Heart left ventricle (tissue), 16 donors: Measurements from ENCODE around the gene AHCTF1. TPM values are rescaled to one million over a fixed set of nuclear protein-coding genes. Genes with fewer than 3 reads are reported as not detected.

Experiments used
- ATAC-seq, 4 donors: fragments of 200-7000 bp; cut with Tn5 transposase; one replicate each; pipeline ENCODE4 v1.9.1; 2020 to 2022; ENCODE audit warnings: moderate library complexity in 4 of 4, mild to moderate bottlenecking in 3 of 4, moderate number of reproducible peaks in 1 of 4
- DNase-seq, 5 donors: peaks; one replicate each; pipeline ENCODE4 v3.0.0-alpha.2; 2020
- H3K27ac ChIP-seq, 12 donors: fragments of 200-600 bp; sonication (generic) in 4 of 12; one replicate each; pipeline versions ENCODE4 v1.5.0 to v1.8.0; 2016 to 2022; ENCODE audit warnings: mild to moderate bottlenecking in 2 of 12
- H3K27me3 ChIP-seq, 9 donors: fragments of 200-600 bp; sonication (generic) in 2 of 9; one replicate each; pipeline versions ENCODE4 v1.5.1 to v1.8.0; 2016 to 2022; ENCODE audit warnings: mild to moderate bottlenecking in 3 of 9
- H3K36me3 ChIP-seq, 9 donors: fragments of 200-600 bp; sonication (generic) in 2 of 9; one replicate each; pipeline versions ENCODE4 v1.5.0 to v1.8.0; 2018 to 2022; ENCODE audit warnings: mild to moderate bottlenecking in 2 of 9
- H3K4me1 ChIP-seq, 12 donors: fragments of 200-600 bp; sonication (generic) in 4 of 12; one replicate each; pipeline versions ENCODE4 v1.5.0 to v1.8.0; 2016 to 2022; ENCODE audit warnings: mild to moderate bottlenecking in 3 of 12
- H3K4me3 ChIP-seq, 12 donors: fragments of 200-600 bp; sonication (generic) in 4 of 12; one replicate each; pipeline versions ENCODE4 v1.5.0 to v1.8.0; 2017 to 2022; ENCODE audit warnings: mild to moderate bottlenecking in 9 of 12, moderate library complexity in 4 of 12
- H3K9me3 ChIP-seq, 12 donors: fragments of 200-600 bp; sonication (generic) in 4 of 12; one replicate each; pipeline versions ENCODE4 v1.5.0 to v1.8.0; 2016 to 2022; ENCODE audit warnings: mild to moderate bottlenecking in 1 of 12
- CTCF ChIP-seq, 12 donors: fragments of 200-600 bp; sonication (generic) in 4 of 12; IDR thresholded peaks; one replicate each; pipeline versions ENCODE4 v1.5.0 to v1.8.0; 2018 to 2022; ENCODE audit warnings: antibody characterized with exemption in 12 of 12, mild to moderate bottlenecking in 5 of 12
- POLR2A ChIP-seq, 2 donors: fragments of 450-650 bp; IDR thresholded peaks; one replicate each; pipeline ENCODE4 v1.6.1; 2017; ENCODE audit warnings: antibody characterized with exemption in 2 of 2, mild to moderate bottlenecking in 2 of 2, moderate library complexity in 2 of 2
- WGBS, 4 donors: extraction: QIAGEN DNeasy Blood & Tissue Kit in 2 of 4; methylation state at CpG; one replicate each; pipeline versions ENCODE4 v1.1.5 to v1.1.7; 2013 to 2018; 5-methylcytosine and 5-hydroxymethylcytosine counted together
- intact Hi-C, 10 donors: fragments of 100-400 bp; cut with DNase I; formaldehyde crosslinking; loops; one replicate each; pipeline versions ENCODE4 v1.11.1 to v1.14.2; 2022
- polyA plus RNA-seq, 2 donors: library from polyadenylated mRNA; stranded (reverse); fragments of 200-250 nt; gene quantifications; one replicate each; pipeline ENCODE4 v1.2.3, GENCODE V29; 2013
- total RNA-seq, 9 donors: library from RNA; depleted of rRNA in 2 of 9; stranded (reverse); fragments of >200 nt in 2 of 9; fragmentation: NEBNext Ultra II Directional in 3 of 9; extraction: Animal tissue kit (Norgen Biotek cat#: 25700) in 3 of 9; gene quantifications; one replicate each; pipeline versions ENCODE4 v1.1.0 to v1.2.4, GENCODE V29; 2016 to 2023
- donor health status: ischemic (EF 13 %, LVEDD 7.1; RV severe dilation, severe dysfunction).
- donor health status: healthy with polysubstance abuse.
- donor health status: DM: no; HTN: yes; CAD: no.
- donor health status: DM: no; HTN: no; CAD: no.
- donor health status: ischemic (EF 25% LVEDD 6.9; RV normal size, moderate dysfunction).
- donor health status: ischemic (EF 25% LVEDD 5.7; RV mildly dilated, moderate dysfunction).
- donor health status: healthy.
- donor health status: DM: yes; HTN: yes; CAD: no.
- donor health status: ischemic (EF 35%, LVEDD 5.7; RV mildly dilated, moderate dysfunction).
- donor health status: nonischemic (EF 11% LVEDD 7.7; RV severe dilation, severe dysfunction).
- donor health status: DM: yes; HTN: yes; CAD: no.
- donor health status: PGD.
- donor health status: ischemic (EF 29% LVEDD 5.4; RV normal size, mild dysfunction).
- donor health status: nonischemic (EF 23%, LVEDD 6.1; RV moderate dilation, normal function).

Gene AHCTF1
- total and polyA plus RNA-seq, 11 donors, result 6.3 to 39.7 (median 19.4) TPM

- Histone ChIP-seq H3K36me3 (no peaks in the 10 kb centered on the region), H3K27ac (no peak overlapping the region), H3K27me3 (no peaks in the 10 kb centered on the region), H3K4me1 (no peaks in the 10 kb centered on the region), H3K4me3 (no peak overlapping the region), H3K9me3 (no peaks in the 10 kb centered on the region)
- no peak for TF ChIP-seq CTCF (IDR thresholded peaks at IDR 0.05)
- DNase-seq, result no peak
- ATAC-seq, result peak in 1 of 4 donors; percentile 36
- 72 to 82% (median 75%) methylated on average over 4 of the region's 4 CpGs for WGBS, 4 donors
- intact Hi-C loops, result no loop called here
Measured at GRCh38 chr1:246954126-246954525, 22.4 kb upstream of the AHCTF1 start.

GRCh38 chr1:246951413-246951812 is 19.7 kb upstream of the AHCTF1 start:
- WGBS, 4 donors, result 82 to 96% (median 94%) methylated on average over 4 of the region's 4 CpGs
- intact Hi-C loops, result no loop called here
- Histone ChIP-seq H3K9me3 (no peaks in the 10 kb centered on the region), H3K36me3 (no peaks in the 10 kb centered on the region), H3K4me3 (no peak overlapping the region), H3K27ac (no peak overlapping the region), H3K27me3 (no peaks in the 10 kb centered on the region), H3K4me1 (peaks cover 0 to 17% (median 2%) of the 10 kb centered on the region in 12 donors)
- TF ChIP-seq POLR2A (IDR thresholded peaks at IDR 0.05) (no peak), CTCF (IDR thresholded peaks at IDR 0.05) (no peak)
- ATAC-seq (no peak), DNase-seq (no peak)

- Histone ChIP-seq H3K9me3 (no peaks in the 10 kb centered on the region), H3K4me1 (peaks cover 0 to 17% (median 2%) of the 10 kb centered on the region in 12 donors), H3K27me3 (no peaks in the 10 kb centered on the region), H3K4me3 (no peak overlapping the region), H3K36me3 (no peaks in the 10 kb centered on the region), H3K27ac (no peak overlapping the region)
- 92 to 97% (median 93%) methylated on average over 3 of the region's 3 CpGs for WGBS, 4 donors
- DNase-seq (no peak), ATAC-seq (no peak)
- intact Hi-C loops, result no loop called here
- TF ChIP-seq POLR2A (IDR thresholded peaks at IDR 0.05) (no peak), CTCF (IDR thresholded peaks at IDR 0.05) (no peak)
Measured at GRCh38 chr1:246949956-246950355, 18.2 kb upstream of the AHCTF1 start.

- intact Hi-C loops, result no loop called here
- DNase-seq, result peak in 4 of 5 donors; percentile 43 to 78 (median 50)
- H3K4me3 ChIP-seq, result no peak overlapping the region
- no peaks in the 10 kb centered on the region for H3K27me3 ChIP-seq
- peaks cover 0 to 17% (median 2%) of the 10 kb centered on the region in 12 donors for H3K4me1 ChIP-seq
- peak; percentile 93 to 98 (median 98) for ATAC-seq
- H3K27ac ChIP-seq, result peak overlapping the region; percentile 36 to 87 (median 68)
- no peaks in the 10 kb centered on the region for H3K36me3 ChIP-seq
- no peaks in the 10 kb centered on the region for H3K9me3 ChIP-seq
- WGBS, 4 donors, result 53 to 75% (median 67%) methylated on average over 7 of the region's 7 CpGs
- TF ChIP-seq POLR2A (IDR thresholded peaks at IDR 0.05), result no peak
- no peak for TF ChIP-seq CTCF (IDR thresholded peaks at IDR 0.05)
Measured at GRCh38 chr1:246947255-246947654, 15.5 kb upstream of the AHCTF1 start.
